Muscle of leg (tissue), 11 donors: ENCODE results near the gene YTHDC2. TPM values are rescaled to one million over a fixed set of nuclear protein-coding genes. Genes with fewer than 3 reads are reported as not detected.

ENCODE experiments used
- DNase-seq: peaks from one replicate; pipeline ENCODE4 v3.0.0; 2013
- H3K27ac ChIP-seq: one replicate; pipeline ENCODE4 v1.5.1; 2013; ENCODE audit warnings: mild to moderate bottlenecking, low read length, control low read depth
- H3K27me3 ChIP-seq: one replicate; pipeline ENCODE4 v1.6.1; 2013; ENCODE audit warnings: low read length; ENCODE audit not compliant: control insufficient read depth, insufficient read depth
- H3K36me3 ChIP-seq: one replicate; pipeline ENCODE4 v1.6.1; 2013; ENCODE audit warnings: low read length; ENCODE audit not compliant: control insufficient read depth, insufficient read depth
- H3K4me1 ChIP-seq: one replicate; pipeline ENCODE4 v1.6.1; 2013; ENCODE audit warnings: low read length; ENCODE audit not compliant: control insufficient read depth, insufficient read depth
- H3K4me3 ChIP-seq: one replicate; pipeline ENCODE4 v1.5.1; 2013; ENCODE audit warnings: low read length, control low read depth
- H3K9me3 ChIP-seq: replicated peaks from 2 replicates; pipeline ENCODE4 v1.6.1; 2013; ENCODE audit warnings: low read depth, low read length; ENCODE audit not compliant: control insufficient read depth
- WGBS: methylation state at CpG from one replicate; pipeline ENCODE4 v1.1.5; 2013; ENCODE audit warnings: missing lambda C conversion rate; ENCODE audit not compliant: insufficient coverage; 5-methylcytosine and 5-hydroxymethylcytosine counted together
- polyA plus RNA-seq, 8 donors: library from polyadenylated mRNA; unstranded; fragments of 120-200 nt; gene quantifications; one replicate each; pipeline versions ENCODE4 v1.2.1 to v1.2.3, GENCODE V29; 2013; ENCODE audit warnings: inconsistent platforms in 1 of 8, low replicate concordance in 1 of 8; ENCODE audit not compliant: insufficient read length in 8 of 8, insufficient read depth in 1 of 8
- total RNA-seq: library from RNA; stranded (reverse); fragments of 120-200 nt; gene quantifications from one replicate; pipeline ENCODE4 v1.2.4, GENCODE V29; 2013

YTHDC2 gene
- total and polyA plus RNA-seq, 9 donors = 11.9 to 20.4 (median 15.3) TPM

GRCh38 chr5:113491022-113491421 is 22.5 kb upstream of the YTHDC2 start:
- peaks cover 6% of the 10 kb centered on the region for H3K4me1 ChIP-seq
- H3K27ac ChIP-seq = no peak overlapping the region
- no peak overlapping the region for H3K4me3 ChIP-seq
- peaks cover 34% of the 10 kb centered on the region for H3K27me3 ChIP-seq
- no peaks in the 10 kb centered on the region for H3K36me3 ChIP-seq
- DNase-seq = no peak
- 85% methylated on average over 2 of the region's 2 CpGs for WGBS
- peaks cover 12% of the 10 kb centered on the region for H3K9me3 ChIP-seq

GRCh38 chr5:113493446-113493845 is 20.0 kb upstream of the YTHDC2 start:
- no peak overlapping the region for H3K4me3 ChIP-seq
- H3K4me1 ChIP-seq = peaks cover 5% of the 10 kb centered on the region
- no peak overlapping the region for H3K27ac ChIP-seq
- no peaks in the 10 kb centered on the region for H3K36me3 ChIP-seq
- H3K27me3 ChIP-seq = peaks cover 17% of the 10 kb centered on the region
- no CpG with 5 or more reads among the region's 1 CpG for WGBS
- H3K9me3 ChIP-seq = peaks cover 12% of the 10 kb centered on the region
- no peak for DNase-seq

- WGBS = no CpG with 5 or more reads among the region's 1 CpG
- H3K4me3 ChIP-seq = no peak overlapping the region
These were observed 18.1 kb upstream of the YTHDC2 start for GRCh38 chr5:113495422-113495841.

GRCh38 chr5:113502073-113502472 is 11.4 kb upstream of the YTHDC2 start:
- Histone ChIP-seq H3K4me3 (no peak overlapping the region), H3K27ac (no peak overlapping the region), H3K27me3 (peaks cover 5% of the 10 kb centered on the region), H3K9me3 (no peaks in the 10 kb centered on the region), H3K4me1 (no peaks in the 10 kb centered on the region), H3K36me3 (no peaks in the 10 kb centered on the region)
- DNase-seq = no peak
- 96% methylated on average over 3 of the region's 3 CpGs for WGBS

More at GRCh38 chr5:113495422-113495841, 18.1 kb upstream of the YTHDC2 start:
- DNase-seq = no peak
- H3K27ac ChIP-seq = no peak overlapping the region
- no peaks in the 10 kb centered on the region for H3K36me3 ChIP-seq
- peaks cover 4% of the 10 kb centered on the region for H3K9me3 ChIP-seq
- H3K27me3 ChIP-seq = peaks cover 2% of the 10 kb centered on the region
- no peaks in the 10 kb centered on the region for H3K4me1 ChIP-seq

- H3K27me3 ChIP-seq = peaks cover 5% of the 10 kb centered on the region
- no peak overlapping the region for H3K27ac ChIP-seq
- no peaks in the 10 kb centered on the region for H3K4me1 ChIP-seq
- DNase-seq = no peak
- no peaks in the 10 kb centered on the region for H3K9me3 ChIP-seq
- no peaks in the 10 kb centered on the region for H3K36me3 ChIP-seq
- WGBS = 83% methylated on average over 1 of the region's 1 CpG
- no peak overlapping the region for H3K4me3 ChIP-seq
These were observed 10.3 kb upstream of the YTHDC2 start for GRCh38 chr5:113503146-113503545.

GRCh38 chr5:113505181-113505580 is 8.3 kb upstream of the YTHDC2 start:
- no peak overlapping the region for H3K27ac ChIP-seq
- H3K27me3 ChIP-seq = peaks cover 7% of the 10 kb centered on the region
- no peaks in the 10 kb centered on the region for H3K4me1 ChIP-seq
- H3K9me3 ChIP-seq = no peaks in the 10 kb centered on the region
- no peak for DNase-seq
- no peaks in the 10 kb centered on the region for H3K36me3 ChIP-seq
- WGBS = 100% methylated on average over 1 of the region's 5 CpGs
- no peak overlapping the region for H3K4me3 ChIP-seq

GRCh38 chr5:113507601-113508000 is 5.9 kb upstream of the YTHDC2 start:
- no peak for DNase-seq
- Histone ChIP-seq H3K4me1 (no peaks in the 10 kb centered on the region), H3K4me3 (no peak overlapping the region), H3K27ac (no peak overlapping the region), H3K27me3 (peaks cover 5% of the 10 kb centered on the region), H3K9me3 (no peaks in the 10 kb centered on the region), H3K36me3 (no peaks in the 10 kb centered on the region)

- H3K9me3 ChIP-seq = no peaks in the 10 kb centered on the region
- DNase-seq = no peak
- no peak overlapping the region for H3K4me3 ChIP-seq
- peaks cover 2% of the 10 kb centered on the region for H3K4me1 ChIP-seq
- no peak overlapping the region for H3K27ac ChIP-seq
- no peaks in the 10 kb centered on the region for H3K36me3 ChIP-seq
- H3K27me3 ChIP-seq = peaks cover 3% of the 10 kb centered on the region
These were observed 4.7 kb upstream of the YTHDC2 start for GRCh38 chr5:113508756-113509155.

- DNase-seq = peak; percentile 61
- peaks cover 6% of the 10 kb centered on the region for H3K36me3 ChIP-seq
- WGBS = 95% methylated on average over 2 of the region's 6 CpGs
- H3K27ac ChIP-seq = no peak overlapping the region
- H3K4me1 ChIP-seq = peaks cover 4% of the 10 kb centered on the region
- H3K4me3 ChIP-seq = no peak overlapping the region
- peaks cover 3% of the 10 kb centered on the region for H3K27me3 ChIP-seq
- no peaks in the 10 kb centered on the region for H3K9me3 ChIP-seq
These were observed 2.5 kb upstream of the YTHDC2 start for GRCh38 chr5:113510836-113511451.

GRCh38 chr5:113512341-113512740 is 1.2 kb upstream of the YTHDC2 start:
- Histone ChIP-seq H3K4me3 (no peak overlapping the region), H3K36me3 (peaks cover 6% of the 10 kb centered on the region), H3K27me3 (peaks cover 3% of the 10 kb centered on the region), H3K27ac (no peak overlapping the region), H3K4me1 (peaks cover 4% of the 10 kb centered on the region), H3K9me3 (no peaks in the 10 kb centered on the region)
- no CpG with 5 or more reads among the region's 3 CpGs for WGBS
- DNase-seq = no peak

- Histone ChIP-seq H3K36me3 (peaks cover 8% of the 10 kb centered on the region), H3K27me3 (peaks cover 3% of the 10 kb centered on the region), H3K4me3 (peak overlapping the region; percentile 76), H3K4me1 (peaks cover 4% of the 10 kb centered on the region), H3K9me3 (no peaks in the 10 kb centered on the region), H3K27ac (peak overlapping the region; percentile 93)
- 0% methylated on average over 2 of the region's 9 CpGs for WGBS
- peak; percentile 25 for DNase-seq
These were observed 768 bp downstream of the YTHDC2 start for GRCh38 chr5:113514289-113514635.
